ENCODE results near the gene ZFP42. TPM values are rescaled to one million over a fixed set of nuclear protein-coding genes. Genes with fewer than 3 reads are reported as not detected.

Gene ZFP42
- total and polyA plus RNA-seq, 11 donors, result 0.25 TPM; not detected in 10

- peak overlapping the region in 3 of 12 donors; percentile 1 to 16 (median 11) for H3K4me3 ChIP-seq
Measured at GRCh38 chr4:187962926-187963325, 32.6 kb upstream of the ZFP42 start.

DNA sequence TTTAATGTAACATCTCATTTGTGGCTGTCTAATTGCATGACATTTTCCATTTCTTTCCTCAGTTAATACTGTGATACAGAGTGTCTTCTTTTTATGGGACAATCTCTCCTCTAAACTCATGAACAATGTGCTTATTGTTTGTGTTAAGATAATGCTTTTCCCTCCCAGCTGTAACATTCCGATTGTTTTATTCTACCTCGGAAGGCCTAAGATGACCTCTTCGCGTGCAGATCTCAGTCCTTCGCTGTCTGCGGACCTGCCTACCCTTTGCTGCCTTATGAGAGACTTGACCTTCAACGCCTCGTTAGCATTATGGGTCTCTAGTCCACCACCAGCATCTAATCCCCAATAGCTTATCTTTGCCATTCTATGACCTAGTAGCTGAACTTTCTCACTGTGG lies 29.8 kb upstream of the ZFP42 start:
- no peak for ATAC-seq
- H3K27me3 ChIP-seq, result no peaks in the 10 kb centered on the region
- H3K27ac ChIP-seq, result no peak overlapping the region
- H3K36me3 ChIP-seq, result no peaks in the 10 kb centered on the region
- WGBS, 4 donors, result 74 to 82% (median 79%) methylated on average over 8 of the region's 8 CpGs
- H3K4me1 ChIP-seq, result no peaks in the 10 kb centered on the region
- no peak overlapping the region for H3K4me3 ChIP-seq
- TF ChIP-seq, protein P1, sequence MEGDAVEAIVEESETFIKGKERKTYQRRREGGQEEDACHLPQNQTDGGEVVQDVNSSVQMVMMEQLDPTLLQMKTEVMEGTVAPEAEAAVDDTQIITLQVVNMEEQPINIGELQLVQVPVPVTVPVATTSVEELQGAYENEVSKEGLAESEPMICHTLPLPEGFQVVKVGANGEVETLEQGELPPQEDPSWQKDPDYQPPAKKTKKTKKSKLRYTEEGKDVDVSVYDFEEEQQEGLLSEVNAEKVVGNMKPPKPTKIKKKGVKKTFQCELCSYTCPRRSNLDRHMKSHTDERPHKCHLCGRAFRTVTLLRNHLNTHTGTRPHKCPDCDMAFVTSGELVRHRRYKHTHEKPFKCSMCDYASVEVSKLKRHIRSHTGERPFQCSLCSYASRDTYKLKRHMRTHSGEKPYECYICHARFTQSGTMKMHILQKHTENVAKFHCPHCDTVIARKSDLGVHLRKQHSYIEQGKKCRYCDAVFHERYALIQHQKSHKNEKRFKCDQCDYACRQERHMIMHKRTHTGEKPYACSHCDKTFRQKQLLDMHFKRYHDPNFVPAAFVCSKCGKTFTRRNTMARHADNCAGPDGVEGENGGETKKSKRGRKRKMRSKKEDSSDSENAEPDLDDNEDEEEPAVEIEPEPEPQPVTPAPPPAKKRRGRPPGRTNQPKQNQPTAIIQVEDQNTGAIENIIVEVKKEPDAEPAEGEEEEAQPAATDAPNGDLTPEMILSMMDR (IDR thresholded peaks at IDR 0.05), result no peak
- TF ChIP-seq POLR2A (IDR thresholded peaks at IDR 0.05), result no peak
- no peaks in the 10 kb centered on the region for H3K9me3 ChIP-seq
- DNase-seq, result no peak
- intact Hi-C loops (cut with DNase I), result no loop called here

More at GRCh38 chr4:187962926-187963325, 32.6 kb upstream of the ZFP42 start:
- ATAC-seq (no peak), DNase-seq (no peak)
- Histone ChIP-seq H3K27ac (no peak overlapping the region), H3K36me3 (no peaks in the 10 kb centered on the region), H3K4me1 (no peaks in the 10 kb centered on the region), H3K27me3 (no peaks in the 10 kb centered on the region), H3K9me3 (no peaks in the 10 kb centered on the region)
- TF ChIP-seq, protein P1 (IDR thresholded peaks at IDR 0.05), result no peak
- no peak for TF ChIP-seq POLR2A (IDR thresholded peaks at IDR 0.05)
- intact Hi-C loops (cut with DNase I), result no loop called here
- WGBS, 4 donors, result 23 to 32% (median 28%) methylated on average over 3 of the region's 3 CpGs

DNA sequence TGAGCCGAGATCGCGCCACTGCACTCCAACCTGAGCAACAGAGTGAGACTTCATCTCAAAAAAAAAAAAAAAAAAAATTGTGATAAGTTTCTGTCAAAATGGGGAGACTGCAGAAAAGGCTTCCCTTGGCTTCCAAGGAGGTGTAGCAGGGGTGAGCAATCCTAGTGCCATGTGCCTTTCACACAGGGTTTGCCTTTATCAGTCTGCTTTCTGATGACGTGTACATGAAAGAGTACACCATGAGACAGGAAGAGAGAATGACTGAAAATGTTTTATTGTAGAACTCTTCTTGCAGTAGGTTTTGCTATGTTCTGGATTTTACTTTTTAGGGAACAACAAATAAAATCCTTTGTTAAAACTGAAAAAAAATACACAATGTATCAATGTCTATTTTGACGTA lies 23.4 kb upstream of the ZFP42 start:
- no peak overlapping the region for H3K27ac ChIP-seq
- H3K36me3 ChIP-seq, result no peaks in the 10 kb centered on the region
- no peaks in the 10 kb centered on the region for H3K9me3 ChIP-seq
- 83 to 91% (median 87%) methylated on average over 5 of the region's 5 CpGs for WGBS, 4 donors
- no peaks in the 10 kb centered on the region for H3K4me1 ChIP-seq
- TF ChIP-seq, protein P1 (IDR thresholded peaks at IDR 0.05), result no peak
- TF ChIP-seq POLR2A (IDR thresholded peaks at IDR 0.05), result no peak
- no peak for DNase-seq
- ATAC-seq, result no peak
- H3K27me3 ChIP-seq, result no peaks in the 10 kb centered on the region
- no peak overlapping the region for H3K4me3 ChIP-seq
- intact Hi-C loops (cut with DNase I), result no loop called here

DNA sequence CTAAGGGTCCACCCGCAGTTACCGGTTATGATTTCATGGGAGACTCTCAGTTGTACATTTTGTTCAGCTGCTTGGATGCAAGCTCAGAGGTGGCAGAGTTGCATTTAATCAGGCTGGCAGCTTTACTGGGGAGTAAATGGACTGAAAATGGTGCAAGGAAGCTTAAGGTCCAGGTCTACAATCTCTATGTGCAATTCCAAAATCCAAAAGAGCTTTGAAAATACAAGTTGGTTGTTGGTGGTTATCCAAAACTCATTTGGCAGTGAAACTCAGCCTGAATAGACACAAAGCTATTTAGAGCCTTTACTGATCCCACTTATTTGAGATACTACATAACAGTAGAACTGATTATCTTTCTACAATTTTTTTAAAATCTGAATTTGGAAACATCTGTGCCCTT lies 11.8 kb upstream of the ZFP42 start:
- Histone ChIP-seq H3K27ac (no peak overlapping the region), H3K9me3 (no peaks in the 10 kb centered on the region), H3K27me3 (peaks cover 0 to 3% (median 0%) of the 10 kb centered on the region in 9 donors), H3K36me3 (no peaks in the 10 kb centered on the region), H3K4me3 (no peak overlapping the region), H3K4me1 (no peaks in the 10 kb centered on the region)
- no peak for DNase-seq
- TF ChIP-seq, protein P1 (IDR thresholded peaks at IDR 0.05), result no peak
- TF ChIP-seq POLR2A (IDR thresholded peaks at IDR 0.05), result no peak
- intact Hi-C loops (cut with DNase I), result no loop called here
- WGBS, 4 donors, result 92 to 96% (median 94%) methylated on average over 2 of the region's 2 CpGs
- no peak for ATAC-seq
